Endothelial cell of umbilical vein (primary cell): ENCODE measurements around the gene UBE2Q2. TPM values are rescaled to one million over a fixed set of nuclear protein-coding genes. Genes with fewer than 3 reads are reported as not detected.

ENCODE experiments used
- BruUV-seq: library from RNA; stranded (reverse); fragments of 400-500 nt; replicated peaks from 2 replicates; lab custom pipeline; 2021; lab: Mats Ljungman, UMichigan
- CTCF ChIA-PET: fragments of 300-600, 350-600 bp; sonication (Branson Sonifier 250); formaldehyde crosslinking; loops from one replicate; lab custom pipeline; 2021; ENCODE audit warnings: antibody characterized with exemption, inconsistent platforms; lab: Charles Lee
- POLR2A ChIA-PET: fragments of 300-600, 350-600 bp; sonication (Branson Sonifier 250); formaldehyde crosslinking; loops from one replicate; lab custom pipeline; 2021; ENCODE audit warnings: antibody characterized with exemption, inconsistent platforms; lab: Charles Lee
- DNase-seq: peaks from one replicate; pipeline ENCODE4 v3.0.0-alpha.2; 2011; ENCODE audit warnings: low read depth, low spot score
- FAIRE-seq: peaks from 2 replicates; lab custom pipeline; 2011; peaks lifted over from hg19 to GRCh38; lab: Jason Lieb, UNC
- H2AFZ ChIP-seq: 2 replicates; pipeline ENCODE4 v1.6.0; 2012; ENCODE audit warnings: low read depth, low read length, control low read depth, inconsistent platforms
- H3K27ac ChIP-seq: 2 replicates; pipeline ENCODE4 v1.5.1; 2011; ENCODE audit warnings: low read depth, mild to moderate bottlenecking, control low read depth, low read length, moderate library complexity; ENCODE audit not compliant: insufficient read depth
- H3K27me3 ChIP-seq, 2 experiments: 2 replicates each; pipeline versions ENCODE4 v1.6.0 to v1.6.1; 2011; ENCODE audit warnings: low read length in 2 of 2, mixed read lengths in 1 of 2; ENCODE audit not compliant: control insufficient read depth in 2 of 2, insufficient read depth in 2 of 2
- H3K36me3 ChIP-seq, 2 experiments: 2 replicates in 1 of 2; 3 replicates in 1 of 2; pipeline ENCODE4 v1.5.1; 2011; ENCODE audit warnings: low read length in 2 of 2, mild to moderate bottlenecking in 1 of 2, moderate library complexity in 1 of 2; ENCODE audit not compliant: control insufficient read depth in 2 of 2, insufficient read depth in 2 of 2; ENCODE audit errors: extremely low read depth in 1 of 2
- H3K4me1 ChIP-seq: 3 replicates; pipeline ENCODE4 v1.5.1; 2011; ENCODE audit warnings: mild to moderate bottlenecking, low read length; ENCODE audit not compliant: control insufficient read depth, insufficient read depth; ENCODE audit errors: extremely low read depth
- H3K4me2 ChIP-seq: 2 replicates; pipeline ENCODE4 v1.6.1; 2011; ENCODE audit warnings: low read length, control low read depth, mixed read lengths; ENCODE audit not compliant: insufficient read depth
- H3K4me3 ChIP-seq, 3 experiments: fragments of 200-600 bp in 1 of 3; sonication (generic), shearing (Covaris generic) in 1 of 3; replicated peaks in 1 of 3; 2 replicates each; pipeline ENCODE4 v1.5.1; 2011 to 2016; ENCODE audit warnings: control low read depth in 3 of 3, low read length in 3 of 3, mild to moderate bottlenecking in 2 of 3, inconsistent platforms in 1 of 3, low read depth in 1 of 3, moderate library complexity in 1 of 3; ENCODE audit not compliant: insufficient read depth in 1 of 3
- H3K79me2 ChIP-seq: 2 replicates; pipeline ENCODE4 v1.6.0; 2012; ENCODE audit warnings: low read length, inconsistent platforms; ENCODE audit not compliant: control insufficient read depth, insufficient read depth
- H3K9ac ChIP-seq: replicated peaks from 2 replicates; pipeline ENCODE3; 2011; ENCODE audit warnings: low read length, control low read depth; ENCODE audit not compliant: insufficient read depth; ENCODE audit errors: extremely low read depth
- H3K9me1 ChIP-seq: replicated peaks from 3 replicates; pipeline ENCODE4 v1.6.0; 2011; ENCODE audit warnings: mild to moderate bottlenecking, low read length; ENCODE audit not compliant: control insufficient read depth, insufficient read depth; ENCODE audit errors: extremely low read depth
- H3K9me3 ChIP-seq: replicated peaks from 2 replicates; pipeline ENCODE4 v1.5.1; 2012; ENCODE audit warnings: low read length, inconsistent platforms; ENCODE audit not compliant: control insufficient read depth, insufficient read depth
- H4K20me1 ChIP-seq: replicated peaks from 2 replicates; pipeline ENCODE3; 2011; ENCODE audit warnings: mild to moderate bottlenecking, low read length; ENCODE audit not compliant: control insufficient read depth, insufficient read depth; ENCODE audit errors: extremely low read depth
- CTCF ChIP-seq, 2 donors: IDR thresholded peaks; 1 replicate in 1 of 2; 2 replicates in 1 of 2; pipeline ENCODE4 v1.5.1; 2011; ENCODE audit warnings: low read length in 2 of 2, mild to moderate bottlenecking in 2 of 2, moderate library complexity in 2 of 2, control low read depth in 1 of 2, inconsistent platforms in 1 of 2, low read depth in 1 of 2; ENCODE audit not compliant: insufficient read depth in 1 of 2; ENCODE audit errors: extremely low read depth in 1 of 2
- EZH2 ChIP-seq: IDR thresholded peaks from 2 replicates; pipeline ENCODE4 v1.6.1; 2012; ENCODE audit warnings: borderline replicate concordance, low read depth, mild to moderate bottlenecking, moderate library complexity, low read length, inconsistent platforms; ENCODE audit not compliant: severe bottlenecking
- FOS ChIP-seq: IDR thresholded peaks from 2 replicates; pipeline ENCODE4 v1.6.1; 2011; ENCODE audit warnings: mild to moderate bottlenecking, low read length, moderate library complexity, borderline replicate concordance; ENCODE audit not compliant: insufficient read depth
- GATA2 ChIP-seq: IDR thresholded peaks from 2 replicates; pipeline ENCODE4 v1.7.0; 2011; ENCODE audit warnings: low read depth, mild to moderate bottlenecking, moderate library complexity, mixed read lengths, low read length; ENCODE audit not compliant: insufficient read length, insufficient read depth
- JUN ChIP-seq: IDR thresholded peaks from 2 replicates; pipeline ENCODE4 v1.6.1; 2011; ENCODE audit warnings: borderline replicate concordance, low read depth; ENCODE audit not compliant: insufficient read length, insufficient read depth
- MYC ChIP-seq: IDR thresholded peaks from one replicate; pipeline ENCODE4 v1.6.1; 2011; ENCODE audit warnings: mild to moderate bottlenecking, low read depth, low read length
- POLR2A ChIP-seq: IDR thresholded peaks from 2 replicates; pipeline ENCODE4 v1.6.1; 2012; ENCODE audit warnings: low read depth, mild to moderate bottlenecking, control low read depth, low read length
- POLR2AphosphoS5 ChIP-seq: IDR thresholded peaks from 2 replicates; pipeline ENCODE4 v1.6.1; 2012; ENCODE audit warnings: low read depth, mild to moderate bottlenecking, control low read depth, low read length, moderate library complexity; ENCODE audit not compliant: insufficient read depth
- dilution Hi-C: fragments of 300-500 bp; cut with MboI; formaldehyde crosslinking; loops from one replicate; pipeline ENCODE4 v1.15.0; 2019; ENCODE audit warnings: low sequenced_read_pairs; ENCODE audit not compliant: extremely low pct_ligation_motif_present
- intact Hi-C: fragments of 100-400 bp; cut with micrococcal nuclease; formaldehyde crosslinking; loops from one replicate; pipeline ENCODE4 v1.10.0; 2022
- polyA plus RNA-seq, 4 experiments: library from polyadenylated mRNA; depleted of rRNA in 3 of 4; stranded (reverse) in 3 of 4; unstranded in 1 of 4; fragments of >200 nt; gene quantifications; 2 replicates each; pipeline versions ENCODE4 v1.2.1 to v1.2.3, GENCODE V29; 2011 to 2012; ENCODE audit warnings: missing spikeins in 1 of 4
- total RNA-seq: library from RNA; stranded (reverse); gene quantifications from 2 replicates; pipeline ENCODE4 v1.2.3, GENCODE V29; 2021
- TF ChIP-seq, protein P1 (sequence below): IDR thresholded peaks from 2 replicates; pipeline ENCODE4 v1.6.1; 2011; ENCODE audit not compliant: insufficient read depth, insufficient read length

UBE2Q2 gene
- total and polyA plus RNA-seq, 2 donors (not counting 3 experiments of a cell fraction or from before 2014, with no cell fraction given) = 12.9 to 32.8 TPM

- Histone ChIP-seq H3K9me3 (no peaks in the 10 kb centered on the region), H4K20me1 (no peaks in the 10 kb centered on the region), H3K27ac (no peak overlapping the region), H2AFZ (no peak overlapping the region), H3K4me3 (no peak overlapping the region), H3K79me2 (peaks cover 28% of the 10 kb centered on the region), H3K9ac (no peak overlapping the region), H3K36me3 (peaks cover 2% of the 10 kb centered on the region in 2 experiments), H3K4me1 (no peaks in the 10 kb centered on the region), H3K9me1 (no peaks in the 10 kb centered on the region), H3K27me3 (no peaks in the 10 kb centered on the region), H3K4me2 (no peak overlapping the region)
- FAIRE-seq (no peak), DNase-seq (no peak)
- no TSS peak for BruUV-seq
- ChIA-PET CTCF (interaction anchor here (0.7 kb wide), 1 partner anchor 56 kb away, joined by 3 read pairs; no protein-coding TSS in a partner anchor), POLR2A (no interaction called here)
- dilution Hi-C loops = no loop called here
- intact Hi-C loops = no loop called here
- TF ChIP-seq MYC (no peak), EZH2 (no peak), JUN (no peak), POLR2A (no peak), FOS (no peak), CTCF (IDR thresholded peaks at IDR 0.05; ENCODE audit: extremely low read depth in 1 of 2, insufficient read depth in 1 of 2, low read depth in 1 of 2, low read length in 2 of 2) (no peak), POLR2AphosphoS5 (no peak), GATA2 (no peak)
- TF ChIP-seq, protein P1, sequence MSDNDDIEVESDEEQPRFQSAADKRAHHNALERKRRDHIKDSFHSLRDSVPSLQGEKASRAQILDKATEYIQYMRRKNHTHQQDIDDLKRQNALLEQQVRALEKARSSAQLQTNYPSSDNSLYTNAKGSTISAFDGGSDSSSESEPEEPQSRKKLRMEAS = no peak
These were observed 19.5 kb downstream of the UBE2Q2 start for GRCh38 chr15:75862796-75863195.
